Measurements from ENCODE around the gene IFITM5.

The IFITM5 gene

DNA sequence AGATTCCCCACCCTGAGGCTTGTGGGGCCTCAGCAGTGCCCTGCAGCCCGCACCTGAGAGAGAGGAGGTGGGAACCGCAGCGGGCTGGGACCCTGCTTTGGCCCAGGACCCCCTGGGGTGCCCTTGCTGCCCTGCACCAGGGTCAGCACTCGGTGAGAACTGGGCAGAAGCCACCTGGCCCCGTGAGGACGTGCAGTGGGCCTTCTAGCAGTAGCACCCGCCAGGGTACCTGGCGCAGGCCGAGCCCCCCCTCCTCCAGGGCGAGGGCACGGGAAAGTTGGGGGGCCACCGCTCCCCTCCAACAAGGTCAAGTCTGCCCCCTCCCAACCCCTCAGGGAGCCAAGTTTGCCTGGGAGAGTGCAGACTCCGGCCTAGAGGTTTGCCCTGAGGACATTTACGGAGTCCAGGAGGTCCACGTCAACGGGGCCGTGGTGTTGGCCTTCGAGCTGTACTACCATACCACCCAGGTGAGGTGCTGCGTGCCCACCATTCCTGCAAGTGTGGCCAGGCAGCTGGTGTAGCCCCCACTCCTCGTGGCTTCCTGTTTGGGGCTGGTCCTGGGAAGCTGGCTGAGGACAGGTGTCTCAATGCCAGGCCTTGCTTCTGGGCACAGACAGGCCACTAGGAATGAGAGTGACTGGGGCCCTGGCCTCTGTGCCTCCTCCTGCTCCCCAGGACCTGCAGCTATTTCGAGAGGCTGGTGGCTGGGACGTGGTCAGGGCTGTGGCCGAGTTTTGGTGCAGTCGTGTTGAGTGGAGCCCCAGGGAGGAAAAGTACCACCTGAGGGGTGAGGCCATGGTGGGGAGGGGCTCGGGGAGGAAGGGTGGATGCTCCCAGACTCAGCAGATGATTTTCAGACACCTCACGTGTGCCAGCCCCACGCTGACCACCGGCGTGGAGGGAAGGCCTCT, 6.9 kb downstream of the IFITM5 start:
- in situ Hi-C loops (cut with HindIII; ENCODE audit: low pct_ligation_motif_present, low sequenced_read_pairs): no loop called here
- Histone ChIP-seq H3K27ac (no peak overlapping the region), H3K27me3 (replicated peaks) (peaks cover 4% of the 10 kb centered on the region), H3K4me3 (ENCODE audit: low read depth, low read length) (no peak overlapping the region), H3K36me3 (replicated peaks) (no peaks in the 10 kb centered on the region)
- TF ChIP-seq, protein P1, sequence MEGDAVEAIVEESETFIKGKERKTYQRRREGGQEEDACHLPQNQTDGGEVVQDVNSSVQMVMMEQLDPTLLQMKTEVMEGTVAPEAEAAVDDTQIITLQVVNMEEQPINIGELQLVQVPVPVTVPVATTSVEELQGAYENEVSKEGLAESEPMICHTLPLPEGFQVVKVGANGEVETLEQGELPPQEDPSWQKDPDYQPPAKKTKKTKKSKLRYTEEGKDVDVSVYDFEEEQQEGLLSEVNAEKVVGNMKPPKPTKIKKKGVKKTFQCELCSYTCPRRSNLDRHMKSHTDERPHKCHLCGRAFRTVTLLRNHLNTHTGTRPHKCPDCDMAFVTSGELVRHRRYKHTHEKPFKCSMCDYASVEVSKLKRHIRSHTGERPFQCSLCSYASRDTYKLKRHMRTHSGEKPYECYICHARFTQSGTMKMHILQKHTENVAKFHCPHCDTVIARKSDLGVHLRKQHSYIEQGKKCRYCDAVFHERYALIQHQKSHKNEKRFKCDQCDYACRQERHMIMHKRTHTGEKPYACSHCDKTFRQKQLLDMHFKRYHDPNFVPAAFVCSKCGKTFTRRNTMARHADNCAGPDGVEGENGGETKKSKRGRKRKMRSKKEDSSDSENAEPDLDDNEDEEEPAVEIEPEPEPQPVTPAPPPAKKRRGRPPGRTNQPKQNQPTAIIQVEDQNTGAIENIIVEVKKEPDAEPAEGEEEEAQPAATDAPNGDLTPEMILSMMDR (IDR thresholded peaks at IDR 0.05; ENCODE audit: low read depth, low read length, missing control alignments): no peak
- no peak for DNase-seq

DNA sequence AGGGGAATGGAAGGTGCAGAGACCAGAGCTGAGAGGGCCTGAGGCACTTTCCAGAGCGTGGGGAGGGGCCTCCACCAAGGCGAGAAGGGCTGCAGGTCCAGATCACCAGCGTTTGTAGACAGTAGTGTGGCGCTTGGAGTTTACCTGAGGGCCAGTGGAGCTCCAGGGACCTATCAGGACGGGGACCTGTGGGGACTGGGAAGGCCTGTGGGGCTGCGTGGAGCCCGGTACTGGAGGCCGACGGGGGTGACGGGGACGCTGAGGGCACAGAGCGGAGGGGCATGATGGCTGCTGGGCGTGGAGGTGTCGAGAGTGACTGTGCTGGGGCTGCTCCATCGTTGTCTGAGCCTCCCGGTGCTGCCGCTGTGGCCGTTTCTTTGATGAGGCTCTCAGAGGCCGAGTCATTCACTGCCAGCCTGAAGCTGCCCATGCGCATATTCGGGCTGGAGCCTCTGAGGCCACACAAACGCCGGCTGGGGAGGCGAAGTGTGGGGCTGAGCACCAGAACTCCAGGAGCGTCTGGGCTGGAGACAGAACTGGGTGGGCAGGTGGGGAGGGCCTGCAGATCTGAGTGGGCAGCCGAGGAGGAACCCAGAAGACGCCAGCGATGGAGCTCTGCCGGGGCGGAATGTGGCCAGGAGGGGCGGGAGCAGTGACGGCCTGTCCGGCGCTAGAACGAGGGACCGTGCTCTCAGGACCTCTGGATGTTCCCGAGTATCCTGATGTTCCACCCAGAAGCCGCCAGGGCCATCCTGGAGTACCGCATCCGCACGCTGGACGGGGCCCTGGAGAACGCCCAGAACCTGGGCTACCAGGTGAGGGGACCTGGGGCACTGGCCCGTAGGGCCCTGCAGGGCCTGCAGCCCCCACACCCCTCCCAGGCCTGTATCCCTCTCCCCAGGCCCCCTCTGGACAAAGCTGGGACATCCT, 7.8 kb downstream of the IFITM5 start:
- TF ChIP-seq, protein P1 (IDR thresholded peaks at IDR 0.05; ENCODE audit: low read depth, low read length, missing control alignments): no peak
- Histone ChIP-seq H3K36me3 (replicated peaks) (no peaks in the 10 kb centered on the region), H3K4me3 (ENCODE audit: low read depth, low read length) (no peak overlapping the region), H3K27me3 (replicated peaks) (peaks cover 4% of the 10 kb centered on the region), H3K27ac (no peak overlapping the region)
- in situ Hi-C loops (cut with HindIII; ENCODE audit: low pct_ligation_motif_present, low sequenced_read_pairs): no loop called here
- no peak for DNase-seq

DNA sequence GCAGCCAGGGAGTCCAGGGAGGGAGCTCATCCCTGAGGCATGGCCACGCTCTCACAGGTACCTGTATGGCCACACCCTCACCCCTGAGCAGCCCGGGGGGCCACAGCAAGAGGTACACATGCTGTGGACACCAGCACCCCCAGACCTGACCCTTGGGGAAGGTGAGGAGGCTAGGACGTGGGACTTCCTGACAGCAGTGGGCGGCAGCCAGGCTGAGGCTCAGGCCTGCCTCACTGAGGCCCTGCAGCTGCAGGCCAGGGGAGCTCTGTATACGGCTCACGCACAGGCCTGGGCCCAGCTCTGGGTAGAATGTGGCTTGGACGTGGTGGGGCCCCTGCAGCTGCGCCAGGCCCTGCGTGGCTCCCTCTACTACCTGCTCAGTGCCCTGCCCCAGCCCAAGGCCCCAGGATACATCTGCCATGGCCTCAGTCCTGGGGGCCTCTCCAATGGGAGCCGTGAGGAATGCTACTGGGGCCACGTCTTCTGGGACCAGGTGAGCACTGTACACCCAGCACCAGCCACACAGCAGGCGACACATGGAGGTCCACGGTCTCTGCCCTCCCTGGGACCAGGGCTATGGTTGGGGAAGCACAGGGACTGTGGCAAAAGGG, 8.6 kb downstream of the IFITM5 start:
- H3K27me3 ChIP-seq (replicated peaks): peaks cover 4% of the 10 kb centered on the region
- H3K4me3 ChIP-seq (ENCODE audit: low read depth, low read length): no peak overlapping the region
- TF ChIP-seq, protein P1 (IDR thresholded peaks at IDR 0.05; ENCODE audit: low read depth, low read length, missing control alignments): no peak
- no peaks in the 10 kb centered on the region for H3K36me3 ChIP-seq (replicated peaks)
- H3K27ac ChIP-seq: no peak overlapping the region
- in situ Hi-C loops (cut with HindIII; ENCODE audit: low pct_ligation_motif_present, low sequenced_read_pairs): no loop called here
- no peak for DNase-seq

DNA sequence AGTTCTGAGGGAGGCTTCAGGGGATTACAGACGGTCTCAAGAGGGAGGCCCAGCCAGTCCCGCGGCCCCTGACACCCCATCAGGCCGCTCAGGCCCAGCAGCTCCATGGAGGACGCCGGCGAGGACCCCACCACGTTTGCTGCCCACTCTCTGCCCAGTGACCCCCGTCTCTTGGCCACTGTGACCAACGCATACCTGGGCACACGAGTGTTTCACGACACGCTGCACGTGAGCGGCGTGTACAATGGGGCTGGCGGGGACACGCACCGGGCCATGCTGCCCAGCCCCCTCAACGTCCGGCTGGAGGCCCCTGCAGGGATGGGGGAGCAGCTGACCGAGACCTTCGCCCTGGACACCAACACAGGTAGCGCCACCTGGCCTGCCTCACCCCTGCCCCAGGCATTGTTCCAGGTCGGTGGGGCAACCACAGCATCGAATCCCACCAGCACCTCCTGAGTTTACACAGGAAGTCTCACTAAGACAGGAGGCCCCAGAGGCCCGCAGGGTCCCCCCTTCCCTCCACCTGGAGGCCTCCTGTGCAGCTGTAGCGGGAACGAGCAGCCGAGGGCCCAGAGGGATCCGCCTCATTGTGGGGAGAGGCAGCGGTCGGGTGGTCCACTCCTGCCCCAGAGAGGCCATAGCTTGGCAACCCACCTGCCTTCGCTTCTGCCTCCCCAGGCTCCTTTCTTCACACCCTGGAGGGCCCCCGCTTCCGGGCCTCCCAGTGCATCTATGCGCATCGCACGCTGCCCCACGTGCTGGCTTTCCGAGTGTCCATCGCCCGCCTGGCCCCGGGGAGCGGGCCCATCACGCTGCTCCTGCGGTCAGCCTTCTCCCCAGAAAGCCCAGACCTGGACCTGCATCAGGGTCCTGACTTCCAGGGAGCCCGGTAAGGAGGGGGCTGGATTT, 9.4 kb downstream of the IFITM5 start:
- no peak for DNase-seq
- in situ Hi-C loops (cut with HindIII; ENCODE audit: low pct_ligation_motif_present, low sequenced_read_pairs): no loop called here
- peak overlapping the region; percentile 34 for H3K4me3 ChIP-seq (ENCODE audit: low read depth, low read length)
- H3K27ac ChIP-seq: no peak overlapping the region
- H3K36me3 ChIP-seq (replicated peaks): no peaks in the 10 kb centered on the region
- H3K27me3 ChIP-seq (replicated peaks): peaks cover 4% of the 10 kb centered on the region
- TF ChIP-seq, protein P1 (IDR thresholded peaks at IDR 0.05; ENCODE audit: low read depth, low read length, missing control alignments): no peak

DNA sequence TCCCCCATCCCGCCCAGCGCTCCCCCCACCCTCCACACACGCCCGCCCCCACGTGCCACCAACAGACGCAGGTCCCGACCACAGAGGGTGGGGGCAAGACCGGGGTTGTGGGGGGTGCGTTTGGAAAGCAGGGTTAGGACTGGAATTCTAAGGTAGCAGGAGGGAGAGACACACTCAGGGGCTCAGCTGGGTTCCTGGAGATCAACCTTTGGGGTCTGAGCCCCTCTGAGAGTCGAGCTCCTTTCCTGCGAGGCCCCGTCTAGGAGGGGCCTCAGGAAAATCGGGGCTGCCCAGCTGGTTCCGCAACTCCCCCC, 10.0 kb downstream of the IFITM5 start:
- DNase-seq: no peak
- H3K27ac ChIP-seq: no peak overlapping the region
- TF ChIP-seq, protein P1 (IDR thresholded peaks at IDR 0.05; ENCODE audit: low read depth, low read length, missing control alignments): no peak
- in situ Hi-C loops (cut with HindIII; ENCODE audit: low pct_ligation_motif_present, low sequenced_read_pairs): no loop called here
- H3K27me3 ChIP-seq (replicated peaks): peaks cover 4% of the 10 kb centered on the region
- peak overlapping the region; percentile 34 for H3K4me3 ChIP-seq (ENCODE audit: low read depth, low read length)
- no peaks in the 10 kb centered on the region for H3K36me3 ChIP-seq (replicated peaks)
